Activated naive CD4-positive, alpha-beta T cell treated with anti-CD3 and anti-CD28 coated beads, Interleukin-2, amount 50 U/mL, for 72 hours (primary cell): ENCODE data around the gene SCN8A. TPM values are rescaled to one million over a fixed set of nuclear protein-coding genes. Genes with fewer than 3 reads are reported as not detected.

Experiments
- ATAC-seq, 2 donors: fragments of 150-1000 bp; cut with Tn5 transposase; 2 replicates each; pipeline ENCODE4 v1.10.0; 2021; ENCODE audit warnings: mild to moderate bottlenecking in 2 of 2, moderate library complexity in 2 of 2
- DNase-seq, 2 donors: peaks; one replicate each; pipeline ENCODE4 v3.0.0; 2021 to 2022; ENCODE audit warnings: low spot score in 2 of 2
- H3K27ac Mint-ChIP-seq, 2 donors: one replicate each; pipeline ENCODE4 v1.8.0; 2022; ENCODE audit warnings: mild to moderate bottlenecking in 2 of 2, mixed read lengths in 2 of 2
- H3K36me3 Mint-ChIP-seq, 2 donors: one replicate each; pipeline ENCODE4 v1.8.0; 2022; ENCODE audit warnings: mixed read lengths in 2 of 2
- H3K9me3 Mint-ChIP-seq, 2 donors: one replicate each; pipeline ENCODE4 v1.8.0; 2022; ENCODE audit warnings: mixed read lengths in 2 of 2
- total RNA-seq, 2 donors: library from RNA; stranded (reverse); gene quantifications; one replicate each; pipeline ENCODE4 v1.2.3, GENCODE V29; 2022

Gene SCN8A
- total RNA-seq, 2 donors from 2014 or later = 0.84 to 1.5 TPM

DNA sequence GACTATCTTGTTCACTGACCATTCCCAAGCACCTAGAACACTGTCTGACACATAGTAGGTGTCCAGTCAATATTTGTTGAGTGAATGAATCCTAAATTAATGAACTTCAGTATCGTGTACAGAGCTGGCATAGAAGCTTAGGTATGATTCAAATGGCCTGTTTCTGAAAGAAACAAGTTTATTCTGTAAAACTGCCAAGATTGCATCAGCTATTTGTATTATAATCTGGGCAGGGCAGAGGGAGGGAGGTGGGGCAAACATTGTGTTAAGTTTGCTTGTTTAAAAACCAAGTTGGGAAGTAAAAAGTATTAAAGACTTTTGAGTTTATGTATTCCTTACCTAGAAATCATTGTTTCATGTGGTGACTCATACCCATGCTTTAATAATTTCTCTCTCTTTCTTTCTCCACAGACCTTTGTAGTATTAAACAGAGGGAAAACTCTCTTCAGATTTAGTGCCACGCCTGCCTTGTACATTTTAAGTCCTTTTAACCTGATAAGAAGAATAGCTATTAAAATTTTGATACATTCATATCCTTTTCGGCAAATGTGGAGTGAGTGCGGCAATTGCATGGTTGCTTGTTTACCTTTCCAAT is 92.8 kb downstream of the SCN8A start:
- H3K36me3 Mint-ChIP-seq = no peaks in the 10 kb centered on the region
- DNase-seq (no peak), ATAC-seq (no peak)
- no peaks in the 10 kb centered on the region for H3K9me3 Mint-ChIP-seq
- H3K27ac Mint-ChIP-seq = no peak overlapping the region

DNA sequence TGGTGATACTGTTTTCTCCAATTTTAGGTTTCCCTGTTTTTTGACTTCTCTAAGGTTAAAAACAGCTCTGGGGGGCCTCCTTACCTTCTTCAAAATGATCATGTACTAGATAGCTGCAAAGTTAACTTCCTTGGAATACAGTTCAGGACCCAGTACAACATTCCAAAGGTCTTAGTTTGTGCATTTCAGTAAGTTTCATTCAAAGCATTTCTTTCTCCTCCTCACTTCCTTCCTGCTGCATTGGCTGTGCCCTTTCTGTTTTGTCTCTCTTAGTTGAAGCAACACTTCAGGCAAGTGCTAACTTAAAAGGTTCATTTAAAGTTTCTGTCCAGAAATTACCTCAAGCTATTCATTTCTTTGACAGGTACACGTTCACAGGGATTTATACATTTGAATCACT is 95.7 kb downstream of the SCN8A start:
- H3K27ac Mint-ChIP-seq = no peak overlapping the region
- no peaks in the 10 kb centered on the region for H3K36me3 Mint-ChIP-seq
- DNase-seq = no peak
- no peak for ATAC-seq
- no peaks in the 10 kb centered on the region for H3K9me3 Mint-ChIP-seq

DNA sequence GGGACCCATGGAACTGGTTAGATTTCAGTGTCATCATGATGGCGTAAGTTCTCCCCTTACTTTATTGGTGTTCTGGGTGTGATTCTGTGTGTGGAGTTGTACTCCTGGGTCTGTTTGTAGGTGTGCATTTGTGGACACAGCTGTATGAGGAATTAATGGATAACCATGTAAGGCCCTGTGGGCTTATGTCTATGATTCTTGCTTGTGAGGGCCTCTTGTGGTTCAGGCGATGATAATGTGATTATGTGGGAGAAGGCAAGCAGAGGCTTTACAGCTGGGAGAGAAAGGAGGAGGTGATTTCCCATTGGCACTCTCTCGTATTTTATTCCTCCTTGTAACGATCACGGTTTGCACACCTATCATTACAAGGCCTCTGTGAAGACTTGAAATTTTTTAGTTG is 96.1 kb downstream of the SCN8A start:
- DNase-seq (no peak), ATAC-seq (no peak)
- Mint-ChIP-seq H3K27ac (no peak overlapping the region), H3K9me3 (no peaks in the 10 kb centered on the region), H3K36me3 (no peaks in the 10 kb centered on the region)

DNA sequence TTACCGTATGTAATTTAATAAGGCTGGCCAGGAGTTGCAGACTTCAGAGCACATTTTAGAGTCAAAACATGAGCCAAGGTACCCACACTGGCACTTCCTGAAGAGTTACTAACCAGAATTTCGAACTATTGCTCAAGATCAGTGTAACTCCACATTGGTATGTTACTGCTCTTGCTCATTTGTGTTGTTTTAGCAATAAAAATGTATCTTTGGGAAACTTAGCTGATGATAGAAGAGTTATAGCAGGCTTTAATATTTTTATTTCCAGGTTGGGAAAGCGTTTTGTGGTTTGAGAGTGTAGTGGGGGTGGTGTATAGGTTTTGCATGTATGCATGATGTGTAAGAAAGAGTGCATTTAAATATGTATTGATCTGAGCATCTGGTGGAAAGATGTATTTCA is 96.6 kb downstream of the SCN8A start:
- H3K36me3 Mint-ChIP-seq = no peaks in the 10 kb centered on the region
- no peak overlapping the region for H3K27ac Mint-ChIP-seq
- no peaks in the 10 kb centered on the region for H3K9me3 Mint-ChIP-seq
- DNase-seq (no peak), ATAC-seq (no peak)

DNA sequence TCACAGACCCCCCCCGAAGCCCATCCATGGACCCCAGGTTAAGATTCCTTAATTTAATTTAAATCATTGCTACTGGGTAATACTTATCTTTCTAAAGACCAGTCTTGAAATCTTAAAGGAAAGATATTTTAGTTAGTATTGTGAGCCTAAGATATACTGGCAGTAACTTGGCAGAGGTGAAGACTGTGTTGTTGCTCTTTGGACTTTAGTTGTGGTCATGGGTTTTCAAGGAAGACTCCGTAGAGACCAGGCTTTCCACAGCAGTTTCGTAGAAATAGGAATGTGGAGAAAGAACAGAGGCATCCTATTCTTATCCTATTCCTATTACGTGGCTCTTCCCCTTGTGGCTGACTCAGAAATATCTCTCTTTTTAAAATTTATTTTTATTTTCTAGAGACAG is 99.0 kb downstream of the SCN8A start:
- no peaks in the 10 kb centered on the region for H3K9me3 Mint-ChIP-seq
- DNase-seq = no peak
- H3K27ac Mint-ChIP-seq = no peak overlapping the region
- no peaks in the 10 kb centered on the region for H3K36me3 Mint-ChIP-seq
- ATAC-seq = no peak

DNA sequence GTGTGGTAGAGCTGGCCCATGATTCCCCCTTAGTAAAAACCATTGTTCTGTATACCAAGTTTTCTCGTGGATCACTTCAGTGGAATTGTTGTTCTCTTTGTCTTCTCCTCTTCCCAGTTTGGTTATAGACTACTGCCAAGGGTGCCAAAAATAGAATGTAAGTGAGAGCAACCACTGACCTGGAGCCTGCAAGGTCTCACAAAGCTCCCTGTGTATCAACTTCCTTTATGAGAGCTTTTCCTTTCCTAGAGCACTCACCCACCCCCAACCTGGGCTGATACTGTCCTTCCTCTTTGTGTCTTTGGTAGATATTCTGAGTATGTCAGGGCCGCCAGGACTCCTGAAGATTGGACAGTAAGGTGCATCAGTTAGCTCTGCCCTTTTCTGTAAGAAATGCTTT is 101.0 kb downstream of the SCN8A start:
- ATAC-seq = no peak
- DNase-seq = no peak
- Mint-ChIP-seq H3K27ac (no peak overlapping the region), H3K9me3 (no peaks in the 10 kb centered on the region), H3K36me3 (no peaks in the 10 kb centered on the region)

DNA sequence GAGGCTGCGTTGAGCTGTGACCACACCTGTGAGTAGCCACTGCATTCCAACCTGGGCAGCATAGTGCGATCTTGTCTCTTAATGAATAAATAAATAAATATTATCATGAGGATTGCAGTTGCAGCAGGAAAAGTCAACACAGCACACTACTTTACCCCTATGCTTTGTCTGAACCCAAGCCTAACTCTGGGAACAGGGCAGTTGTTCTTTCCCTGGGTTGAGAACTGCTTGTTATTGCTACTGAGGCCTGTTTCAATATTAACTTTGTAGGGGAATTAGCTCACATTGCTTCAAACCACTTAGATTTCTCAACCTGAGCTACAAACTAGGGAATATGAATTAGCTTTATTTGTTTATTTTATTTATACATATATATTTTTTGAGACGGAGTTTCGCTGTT is 102.5 kb downstream of the SCN8A start:
- ATAC-seq (no peak), DNase-seq (no peak)
- no peaks in the 10 kb centered on the region for H3K9me3 Mint-ChIP-seq
- no peak overlapping the region for H3K27ac Mint-ChIP-seq
- no peaks in the 10 kb centered on the region for H3K36me3 Mint-ChIP-seq

DNA sequence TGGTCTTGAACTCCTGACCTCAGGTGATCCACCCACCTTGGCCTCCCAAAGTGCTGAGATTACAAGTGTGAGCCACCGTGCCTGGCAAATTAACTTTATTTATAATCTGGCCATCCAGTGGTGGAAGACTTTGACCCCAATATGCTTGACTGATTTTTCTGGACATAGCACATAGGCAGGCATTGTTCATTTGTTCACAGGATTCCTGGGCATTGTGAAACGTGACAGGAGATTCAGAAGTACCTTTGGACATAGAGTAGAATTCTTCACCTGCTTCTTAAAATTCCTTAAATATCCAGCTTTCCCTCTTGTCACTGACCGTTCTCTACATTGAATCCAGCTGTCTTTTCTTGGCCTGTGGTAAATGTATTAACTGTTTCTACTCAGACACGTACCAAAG is 103.1 kb downstream of the SCN8A start:
- no peaks in the 10 kb centered on the region for H3K36me3 Mint-ChIP-seq
- DNase-seq = no peak
- no peak for ATAC-seq
- no peak overlapping the region for H3K27ac Mint-ChIP-seq
- H3K9me3 Mint-ChIP-seq = no peaks in the 10 kb centered on the region

DNA sequence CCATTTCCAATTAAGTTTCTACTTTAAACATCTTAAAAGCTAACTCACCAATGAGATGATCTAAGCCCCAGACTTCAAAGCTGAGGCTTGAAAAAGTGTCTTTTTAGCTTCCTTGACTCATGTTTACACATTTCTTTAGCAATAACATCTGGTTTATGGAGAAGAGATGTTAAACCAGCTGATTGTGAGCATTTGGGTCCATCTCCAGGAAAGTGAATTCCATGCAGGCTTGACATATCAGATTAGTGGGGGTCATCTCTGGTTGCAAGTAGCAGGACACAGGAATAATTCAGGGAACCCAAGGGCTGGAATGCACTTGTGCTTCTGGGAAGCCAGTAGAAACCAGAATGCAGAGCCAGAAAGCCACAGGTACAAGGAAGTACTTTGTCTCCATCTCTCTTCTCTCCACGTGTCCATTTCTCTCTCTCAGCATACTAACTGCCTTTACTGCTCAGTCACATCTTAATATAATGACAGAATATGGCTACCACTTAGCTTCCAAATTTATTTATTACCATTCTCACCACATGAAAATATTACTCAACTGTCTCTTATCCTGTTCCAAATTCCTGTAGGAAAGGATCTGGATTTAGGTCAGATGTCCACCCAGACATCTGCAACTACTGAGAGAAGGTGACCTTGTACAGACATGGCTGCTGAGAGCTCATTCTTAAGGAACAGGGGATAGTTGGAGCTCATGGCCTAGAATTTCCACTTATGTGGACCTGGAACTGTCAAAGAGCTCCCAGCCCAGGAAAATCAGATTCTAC is 104.4 kb downstream of the SCN8A start:
- no peaks in the 10 kb centered on the region for H3K9me3 Mint-ChIP-seq
- DNase-seq = no peak
- ATAC-seq = no peak

DNA sequence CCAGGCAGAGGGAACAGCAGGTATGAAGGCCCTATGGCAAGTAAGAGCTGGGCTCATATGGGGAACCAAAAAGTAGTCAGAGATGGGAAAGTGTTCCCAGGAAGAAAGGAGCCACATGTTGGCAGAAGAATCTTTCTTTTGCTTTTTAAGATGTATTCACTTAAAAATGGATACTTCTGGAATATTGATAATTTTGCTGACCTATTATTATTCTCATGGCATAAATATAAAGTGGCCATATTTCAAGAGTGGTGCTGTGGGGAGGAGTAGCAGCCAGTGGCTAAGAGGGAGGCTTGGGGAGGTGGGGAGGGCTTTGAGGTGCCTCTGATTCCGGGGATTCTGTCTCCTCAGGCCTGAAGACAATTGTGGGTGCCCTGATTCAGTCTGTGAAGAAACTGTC is 108.2 kb downstream of the SCN8A start:
- ATAC-seq = no peak
- Mint-ChIP-seq H3K9me3 (no peaks in the 10 kb centered on the region), H3K36me3 (no peaks in the 10 kb centered on the region), H3K27ac (no peak overlapping the region)
- no peak for DNase-seq

More for the DNA sequence above, 104.4 kb downstream of the SCN8A start:
- Mint-ChIP-seq H3K36me3 (no peaks in the 10 kb centered on the region), H3K27ac (no peak overlapping the region)

DNA sequence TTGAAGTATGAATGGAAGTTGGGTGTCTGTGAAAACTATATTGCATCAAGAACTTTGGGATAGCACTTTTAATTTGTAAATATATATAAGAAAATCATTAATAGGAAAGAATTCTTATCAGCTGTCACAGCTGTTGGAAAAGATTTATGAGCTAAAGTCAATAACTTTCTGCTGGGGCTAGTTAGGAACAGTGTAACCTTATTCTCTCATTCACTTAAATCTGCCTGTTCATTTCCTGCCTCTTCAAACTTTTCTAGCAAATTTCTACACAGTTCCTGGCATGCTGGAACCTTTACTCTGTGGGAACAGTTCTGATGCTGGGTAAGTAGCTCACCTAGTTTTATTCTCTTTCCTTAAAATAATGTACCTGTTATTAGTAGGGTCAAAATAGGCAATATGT is 109.9 kb downstream of the SCN8A start:
- Mint-ChIP-seq H3K9me3 (no peaks in the 10 kb centered on the region), H3K27ac (no peak overlapping the region), H3K36me3 (no peaks in the 10 kb centered on the region)
- ATAC-seq = no peak
- no peak for DNase-seq

DNA sequence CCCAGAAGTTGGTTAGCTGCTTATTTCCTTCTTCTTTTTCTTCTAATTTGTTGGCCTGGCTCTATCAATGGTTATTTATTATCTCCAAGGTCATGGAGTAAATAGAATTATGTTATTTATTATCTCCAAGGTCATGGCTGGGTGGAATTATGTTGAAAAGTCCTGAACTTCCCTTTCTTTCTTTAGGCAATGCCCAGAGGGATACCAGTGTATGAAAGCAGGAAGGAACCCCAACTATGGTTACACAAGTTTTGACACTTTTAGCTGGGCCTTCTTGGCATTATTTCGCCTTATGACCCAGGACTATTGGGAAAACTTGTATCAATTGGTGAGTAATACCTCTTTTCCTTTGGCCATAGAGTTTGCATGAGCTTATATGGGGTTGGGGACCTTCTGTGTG is 111.6 kb downstream of the SCN8A start:
- no peaks in the 10 kb centered on the region for H3K36me3 Mint-ChIP-seq
- no peak overlapping the region for H3K27ac Mint-ChIP-seq

DNA sequence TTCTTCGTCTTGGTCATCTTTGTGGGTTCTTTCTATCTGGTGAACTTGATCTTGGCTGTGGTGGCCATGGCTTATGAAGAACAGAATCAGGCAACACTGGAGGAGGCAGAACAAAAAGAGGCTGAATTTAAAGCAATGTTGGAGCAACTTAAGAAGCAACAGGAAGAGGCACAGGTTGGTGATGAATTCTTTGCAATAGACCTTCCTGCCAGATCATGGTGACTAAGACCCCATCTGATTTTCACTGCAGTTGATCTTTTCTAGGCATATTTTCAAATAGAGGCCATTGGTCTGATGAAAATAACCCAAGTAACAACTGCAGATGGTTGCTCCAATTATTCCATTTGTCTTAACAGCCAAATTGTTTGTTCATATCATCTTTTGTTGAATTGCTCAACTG is 114.4 kb downstream of the SCN8A start:
- Mint-ChIP-seq H3K27ac (no peak overlapping the region), H3K36me3 (no peaks in the 10 kb centered on the region)

More for the DNA sequence above, 111.6 kb downstream of the SCN8A start:
- ATAC-seq = no peak
- no peak for DNase-seq
- H3K9me3 Mint-ChIP-seq = no peaks in the 10 kb centered on the region

DNA sequence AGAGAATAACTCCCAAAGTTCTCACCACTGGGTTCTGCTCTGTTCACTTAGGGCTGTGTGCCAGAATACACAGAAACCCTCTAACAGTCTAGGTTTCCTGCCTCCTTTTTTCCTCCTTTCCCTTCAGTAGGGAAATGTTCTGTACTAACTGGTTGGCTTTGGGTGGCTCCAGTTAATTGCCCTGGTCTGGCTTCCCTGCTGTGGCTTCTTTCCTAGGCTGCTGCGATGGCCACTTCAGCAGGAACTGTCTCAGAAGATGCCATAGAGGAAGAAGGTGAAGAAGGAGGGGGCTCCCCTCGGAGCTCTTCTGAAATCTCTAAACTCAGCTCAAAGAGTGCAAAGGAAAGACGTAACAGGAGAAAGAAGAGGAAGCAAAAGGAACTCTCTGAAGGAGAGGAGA is 115.2 kb downstream of the SCN8A start:
- DNase-seq (no peak), ATAC-seq (no peak)
- Mint-ChIP-seq H3K36me3 (no peaks in the 10 kb centered on the region), H3K27ac (no peak overlapping the region), H3K9me3 (no peaks in the 10 kb centered on the region)

More for the DNA sequence above, 114.4 kb downstream of the SCN8A start:
- ATAC-seq = no peak
- no peaks in the 10 kb centered on the region for H3K9me3 Mint-ChIP-seq
- no peak for DNase-seq

DNA sequence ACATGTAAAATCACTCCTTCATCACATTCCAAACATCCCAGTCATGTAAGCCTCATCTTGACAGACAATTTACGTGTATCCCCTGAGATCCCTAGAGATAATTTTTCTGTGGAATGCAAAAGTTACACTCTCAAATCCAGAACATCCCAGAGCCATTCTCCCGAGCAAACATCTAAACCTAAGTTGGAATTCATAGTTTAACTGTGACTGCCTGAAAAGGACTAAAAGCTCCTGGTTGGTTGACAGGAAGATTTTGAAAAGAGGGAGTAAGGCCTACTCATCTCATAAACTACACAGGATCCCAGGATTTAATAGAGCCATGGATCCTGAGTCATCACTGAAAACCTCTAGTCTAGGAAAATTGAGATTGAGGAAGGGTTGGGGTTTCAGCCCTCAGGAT is 123.6 kb downstream of the SCN8A start:
- H3K36me3 Mint-ChIP-seq = no peaks in the 10 kb centered on the region
- H3K9me3 Mint-ChIP-seq = no peaks in the 10 kb centered on the region
- H3K27ac Mint-ChIP-seq = no peak overlapping the region
- DNase-seq (no peak), ATAC-seq (no peak)

DNA sequence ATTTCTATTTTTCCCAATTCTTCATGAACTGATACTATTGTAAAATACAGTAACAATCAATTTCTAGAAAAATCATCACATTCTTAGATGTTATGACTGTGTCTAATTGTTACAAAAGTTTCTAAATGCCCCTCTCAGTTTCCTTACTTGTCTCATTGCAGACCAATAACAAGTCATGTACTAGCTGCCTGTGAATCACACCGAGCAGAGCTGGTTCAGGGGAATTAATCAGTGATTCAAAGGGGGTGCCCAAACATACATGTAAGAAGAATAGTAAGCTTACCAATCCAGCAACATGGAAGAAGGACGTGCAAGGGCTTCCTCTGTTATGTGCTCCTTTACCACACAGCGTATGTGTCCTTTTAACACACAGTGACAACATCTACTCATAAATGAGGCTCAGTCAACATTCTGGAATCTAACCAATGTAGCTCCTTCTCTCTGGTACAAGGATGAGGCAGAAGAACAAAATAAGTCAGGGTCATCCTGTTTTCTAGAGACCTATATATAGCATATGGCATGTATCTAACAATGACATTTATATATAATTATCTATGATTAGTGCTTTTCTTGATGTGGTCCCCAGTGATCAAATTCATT is 126.4 kb downstream of the SCN8A start:
- peak in 1 of 2 donors; percentile 39 for ATAC-seq
- H3K9me3 Mint-ChIP-seq = no peaks in the 10 kb centered on the region
- H3K36me3 Mint-ChIP-seq = no peaks in the 10 kb centered on the region
- no peak for DNase-seq
- H3K27ac Mint-ChIP-seq = no peak overlapping the region

DNA sequence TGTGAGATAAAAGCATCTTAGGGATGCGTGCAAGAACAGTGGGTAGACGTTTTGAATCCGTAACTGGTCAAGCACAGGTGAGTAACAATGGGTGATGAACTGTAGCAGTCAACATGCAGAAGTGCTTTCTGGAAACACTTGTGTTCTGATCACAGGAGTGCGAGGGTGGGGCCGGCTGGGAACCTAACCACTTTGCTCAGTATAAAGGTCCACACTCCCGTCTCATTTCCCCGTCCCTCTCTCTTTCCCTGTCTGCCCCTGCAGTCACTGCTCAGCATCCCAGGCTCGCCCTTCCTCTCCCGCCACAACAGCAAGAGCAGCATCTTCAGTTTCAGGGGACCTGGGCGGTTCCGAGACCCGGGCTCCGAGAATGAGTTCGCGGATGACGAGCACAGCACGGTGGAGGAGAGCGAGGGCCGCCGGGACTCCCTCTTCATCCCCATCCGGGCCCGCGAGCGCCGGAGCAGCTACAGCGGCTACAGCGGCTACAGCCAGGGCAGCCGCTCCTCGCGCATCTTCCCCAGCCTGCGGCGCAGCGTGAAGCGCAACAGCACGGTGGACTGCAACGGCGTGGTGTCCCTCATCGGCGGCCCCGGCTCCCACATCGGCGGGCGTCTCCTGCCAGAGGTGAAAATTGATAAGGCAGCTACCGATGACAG is 130.4 kb downstream of the SCN8A start:
- Mint-ChIP-seq H3K36me3 (no peaks in the 10 kb centered on the region), H3K9me3 (no peaks in the 10 kb centered on the region), H3K27ac (no peak overlapping the region)
- ATAC-seq (peak; percentile 74 to 98), DNase-seq (peak in 1 of 2 donors; percentile 56)
